Measurements from ENCODE around the gene CALM1.
A peak's percentile ranks its signal among the peaks of the same experiment; 100 is the strongest.
"Not testable (repeated sequence)": the region's sequence is repeated elsewhere in the genome, so short reads cannot be mapped to it uniquely, and the experiment has no call there.

CALM1 gene

GRCh38 chr14:90383731-90384542 lies 12.9 kb upstream of the CALM1 start:
- peak; percentile 36 for DNase-seq

- no peak for DNase-seq
These were observed 12.3 kb upstream of the CALM1 start for GRCh38 chr14:90384543-90384911.

- no peak for DNase-seq
These were observed 10.5 kb upstream of the CALM1 start for GRCh38 chr14:90386321-90386720.

- no peak for DNase-seq
These were observed 9.5 kb upstream of the CALM1 start for GRCh38 chr14:90387206-90387760.

GRCh38 chr14:90388437-90388836 lies 8.4 kb upstream of the CALM1 start:
- DNase-seq = no peak

GRCh38 chr14:90388982-90389381 lies 7.8 kb upstream of the CALM1 start:
- no peak for DNase-seq

- DNase-seq = no peak
These were observed 2.9 kb upstream of the CALM1 start for GRCh38 chr14:90393966-90394365.

- not testable (repeated sequence) for DNase-seq
These were observed 2.0 kb upstream of the CALM1 start for GRCh38 chr14:90394782-90395181.

- DNase-seq = peak; percentile 17
These were observed 841 bp downstream of the CALM1 start for GRCh38 chr14:90397425-90398314.

GRCh38 chr14:90398315-90398839 lies 1.5 kb downstream of the CALM1 start:
- DNase-seq = no peak

- DNase-seq = no peak
These were observed 2.2 kb downstream of the CALM1 start for GRCh38 chr14:90398841-90399540.

GRCh38 chr14:90399541-90400444 lies 3.0 kb downstream of the CALM1 start:
- peak; percentile 57 for DNase-seq

GRCh38 chr14:90400904-90401561 lies 4.2 kb downstream of the CALM1 start:
- no peak for DNase-seq

- DNase-seq = no peak
These were observed 5.2 kb downstream of the CALM1 start for GRCh38 chr14:90402016-90402415.

- no peak for DNase-seq
These were observed 6.2 kb downstream of the CALM1 start for GRCh38 chr14:90403065-90403464.

GRCh38 chr14:90405101-90405500 lies 8.3 kb downstream of the CALM1 start:
- DNase-seq = no peak

GRCh38 chr14:90405755-90406154 lies 8.9 kb downstream of the CALM1 start:
- DNase-seq = no peak

GRCh38 chr14:90406384-90406798 lies 9.6 kb downstream of the CALM1 start:
- DNase-seq = no peak

- no peak for DNase-seq
These were observed 10.4 kb downstream of the CALM1 start for GRCh38 chr14:90407230-90407629.

- DNase-seq = no peak
These were observed 11.9 kb downstream of the CALM1 start for GRCh38 chr14:90408713-90409112.

GRCh38 chr14:90409209-90409730 lies 12.4 kb downstream of the CALM1 start:
- no peak for DNase-seq
